Measurements from ENCODE around the gene VAT1L.

Gene VAT1L

DNA sequence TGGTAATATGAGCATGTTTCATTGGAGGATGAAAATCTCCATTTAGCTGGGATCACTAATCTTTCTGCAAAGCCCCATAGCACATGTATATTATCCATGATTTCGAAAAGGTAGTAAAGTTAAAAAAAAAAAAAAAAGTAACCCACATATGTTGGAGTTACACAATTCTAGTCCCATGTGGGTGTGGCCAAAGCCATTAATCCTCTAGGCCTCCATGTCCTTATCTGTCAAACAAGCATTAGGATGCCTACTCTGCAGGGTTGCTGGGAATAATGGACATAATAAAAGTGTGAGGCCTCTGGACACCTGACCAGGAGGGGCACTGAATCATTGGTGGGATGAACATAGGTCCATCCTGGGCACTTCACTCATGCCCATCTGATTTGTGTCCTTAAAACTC is 29.2 kb upstream of the VAT1L start:
- Histone ChIP-seq H3K36me3 (no peaks in the 10 kb centered on the region), H3K9ac (no peak overlapping the region), H3K27ac (no peak overlapping the region), H3K9me3 (no peaks in the 10 kb centered on the region), H3K4me2 (no peak overlapping the region), H3K4me3 (no peak overlapping the region), H3K4me1 (no peaks in the 10 kb centered on the region), H4K20me1 (no peaks in the 10 kb centered on the region), H3K27me3 (no peaks in the 10 kb centered on the region)
- no peak for TF ChIP-seq Cebpa-rat (IDR thresholded peaks at IDR 0.05)

DNA sequence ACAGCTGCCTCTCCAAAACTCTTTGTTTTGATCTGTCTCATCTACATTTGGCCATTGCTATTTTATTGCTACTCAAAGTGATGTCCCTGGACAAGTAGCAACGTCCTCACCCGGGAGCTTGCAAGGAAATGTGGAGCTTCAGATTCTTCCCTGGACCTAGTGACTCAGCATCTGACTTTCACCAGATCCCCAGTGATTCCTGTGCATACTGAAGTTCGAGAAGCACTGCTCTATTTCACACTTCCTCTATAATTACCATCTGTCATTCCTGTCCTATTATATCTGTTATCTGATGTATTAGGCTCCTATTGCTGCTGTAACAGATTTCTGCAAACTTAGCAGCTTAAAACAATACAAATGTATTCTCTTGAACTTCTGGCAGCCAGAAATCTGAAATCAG is 28.5 kb upstream of the VAT1L start:
- H3K27me3 ChIP-seq = no peaks in the 10 kb centered on the region
- no peaks in the 10 kb centered on the region for H3K9me3 ChIP-seq
- no peaks in the 10 kb centered on the region for H4K20me1 ChIP-seq
- TF ChIP-seq Cebpa-rat (IDR thresholded peaks at IDR 0.05) = no peak
- H3K4me2 ChIP-seq = no peak overlapping the region
- no peaks in the 10 kb centered on the region for H3K4me1 ChIP-seq
- H3K4me3 ChIP-seq = no peak overlapping the region
- no peaks in the 10 kb centered on the region for H3K36me3 ChIP-seq
- H3K9ac ChIP-seq = no peak overlapping the region
- no peak overlapping the region for H3K27ac ChIP-seq

DNA sequence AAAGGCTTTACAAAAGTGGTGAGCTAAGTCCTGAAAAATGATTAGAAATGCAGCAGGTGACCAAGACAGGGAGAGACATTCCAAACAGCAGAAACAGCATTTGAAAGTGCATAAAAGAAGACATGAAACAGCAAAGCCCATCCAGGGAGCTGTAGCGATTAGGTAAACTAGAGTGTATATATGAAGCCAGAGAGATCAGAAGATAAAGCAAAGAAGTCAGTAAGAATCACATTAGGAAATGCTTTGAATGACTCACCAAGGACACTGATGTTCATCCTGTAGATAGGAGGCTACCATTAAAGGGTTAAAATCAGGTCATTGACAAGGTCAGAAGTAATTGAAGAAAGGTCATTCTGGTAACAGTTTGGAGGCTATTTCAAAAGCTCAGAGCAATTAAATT is 27.6 kb upstream of the VAT1L start:
- Histone ChIP-seq H3K36me3 (no peaks in the 10 kb centered on the region), H3K9ac (no peak overlapping the region), H3K4me3 (no peak overlapping the region), H3K27ac (no peak overlapping the region), H3K27me3 (no peaks in the 10 kb centered on the region), H3K4me1 (no peaks in the 10 kb centered on the region), H3K9me3 (no peaks in the 10 kb centered on the region), H3K4me2 (no peak overlapping the region), H4K20me1 (no peaks in the 10 kb centered on the region)
- no peak for TF ChIP-seq Cebpa-rat (IDR thresholded peaks at IDR 0.05)

GRCh38 chr16:77761204-77761603 is 27.2 kb upstream of the VAT1L start:
- H3K9me3 ChIP-seq = no peaks in the 10 kb centered on the region
- no peak overlapping the region for H3K9ac ChIP-seq
- H3K4me2 ChIP-seq = no peak overlapping the region
- no peak overlapping the region for H3K4me3 ChIP-seq
- H4K20me1 ChIP-seq = no peaks in the 10 kb centered on the region
- no peaks in the 10 kb centered on the region for H3K36me3 ChIP-seq
- no peaks in the 10 kb centered on the region for H3K27me3 ChIP-seq
- H3K4me1 ChIP-seq = no peaks in the 10 kb centered on the region
- no peak overlapping the region for H3K27ac ChIP-seq
- no peak for TF ChIP-seq Cebpa-rat (IDR thresholded peaks at IDR 0.05)

DNA sequence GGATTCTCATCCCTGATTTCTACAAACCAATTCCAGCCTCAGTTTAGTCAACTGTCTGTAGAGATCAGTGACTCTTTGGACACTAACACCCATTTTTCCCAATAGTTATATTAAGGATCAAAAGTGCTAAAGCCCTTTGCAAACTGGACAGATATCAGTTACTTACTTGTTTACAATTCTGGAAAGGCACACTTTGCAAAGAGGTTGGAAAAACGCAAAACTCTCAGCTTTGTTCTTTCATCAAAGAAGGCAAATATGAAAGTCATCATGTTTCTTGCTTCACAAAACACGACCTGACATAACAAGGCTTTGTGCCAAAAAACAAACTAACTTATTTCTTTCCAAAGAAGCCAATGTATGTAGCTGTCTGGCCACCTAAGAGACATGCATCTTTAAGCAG is 26.1 kb upstream of the VAT1L start:
- Histone ChIP-seq H3K27me3 (no peaks in the 10 kb centered on the region), H3K36me3 (no peaks in the 10 kb centered on the region), H3K4me1 (no peaks in the 10 kb centered on the region), H3K9ac (no peak overlapping the region), H3K4me3 (no peak overlapping the region), H3K27ac (no peak overlapping the region), H4K20me1 (no peaks in the 10 kb centered on the region), H3K9me3 (no peaks in the 10 kb centered on the region), H3K4me2 (no peak overlapping the region)
- no peak for TF ChIP-seq Cebpa-rat (IDR thresholded peaks at IDR 0.05)

GRCh38 chr16:77763994-77764393 is 24.4 kb upstream of the VAT1L start:
- Histone ChIP-seq H3K27ac (no peak overlapping the region), H3K9ac (no peak overlapping the region), H3K4me2 (no peak overlapping the region), H3K9me3 (no peaks in the 10 kb centered on the region), H3K27me3 (no peaks in the 10 kb centered on the region), H4K20me1 (no peaks in the 10 kb centered on the region), H3K36me3 (no peaks in the 10 kb centered on the region), H3K4me3 (no peak overlapping the region), H3K4me1 (no peaks in the 10 kb centered on the region)
- TF ChIP-seq Cebpa-rat (IDR thresholded peaks at IDR 0.05) = no peak

DNA sequence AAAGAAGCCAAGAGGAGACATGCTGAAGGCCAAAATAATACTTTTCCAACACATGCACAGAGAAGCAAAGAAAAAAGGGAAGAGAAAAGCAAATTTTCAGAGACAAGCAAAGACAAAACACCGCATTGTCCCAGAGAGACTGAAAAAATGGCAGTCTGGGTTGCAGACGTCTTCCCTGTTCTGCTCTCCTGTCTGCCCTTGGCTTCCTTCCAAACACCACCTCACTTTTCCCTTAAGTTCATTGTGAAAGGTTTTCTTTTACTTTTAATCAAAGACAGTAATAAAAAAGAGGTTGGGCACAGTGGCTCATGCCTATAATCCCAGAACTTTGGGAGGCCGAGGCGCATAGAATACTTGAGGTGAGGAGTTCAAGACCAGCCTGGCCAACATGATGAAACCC is 21.2 kb upstream of the VAT1L start:
- H3K4me1 ChIP-seq = no peaks in the 10 kb centered on the region
- H3K9ac ChIP-seq = no peak overlapping the region
- no peaks in the 10 kb centered on the region for H3K27me3 ChIP-seq
- H3K9me3 ChIP-seq = no peaks in the 10 kb centered on the region
- TF ChIP-seq Cebpa-rat (IDR thresholded peaks at IDR 0.05) = no peak
- H4K20me1 ChIP-seq = no peaks in the 10 kb centered on the region
- no peak overlapping the region for H3K27ac ChIP-seq
- H3K4me3 ChIP-seq = no peak overlapping the region
- no peaks in the 10 kb centered on the region for H3K36me3 ChIP-seq
- H3K4me2 ChIP-seq = no peak overlapping the region

DNA sequence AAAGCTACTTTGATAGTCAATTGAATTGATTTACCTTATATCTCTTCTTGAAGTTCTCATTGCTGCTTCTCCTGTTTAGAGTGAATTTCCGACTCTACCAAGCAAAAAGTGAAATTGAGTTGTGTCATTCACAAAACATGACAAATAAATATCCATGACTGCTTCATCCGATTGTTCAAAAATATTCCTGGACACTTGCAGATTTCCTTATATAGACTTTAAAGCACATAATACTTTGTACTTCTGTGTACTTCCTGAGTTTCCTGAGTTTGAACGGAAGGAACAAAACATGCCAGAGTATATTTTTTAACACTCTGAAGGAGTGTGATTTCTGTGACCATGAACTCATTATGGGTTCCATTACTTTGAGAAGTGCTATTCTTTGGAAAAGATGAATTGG is 20.5 kb upstream of the VAT1L start:
- Histone ChIP-seq H3K27ac (no peak overlapping the region), H3K27me3 (no peaks in the 10 kb centered on the region), H3K9ac (no peak overlapping the region), H3K9me3 (no peaks in the 10 kb centered on the region), H4K20me1 (no peaks in the 10 kb centered on the region), H3K4me3 (no peak overlapping the region), H3K4me2 (no peak overlapping the region), H3K4me1 (no peaks in the 10 kb centered on the region), H3K36me3 (no peaks in the 10 kb centered on the region)
- no peak for TF ChIP-seq Cebpa-rat (IDR thresholded peaks at IDR 0.05)

DNA sequence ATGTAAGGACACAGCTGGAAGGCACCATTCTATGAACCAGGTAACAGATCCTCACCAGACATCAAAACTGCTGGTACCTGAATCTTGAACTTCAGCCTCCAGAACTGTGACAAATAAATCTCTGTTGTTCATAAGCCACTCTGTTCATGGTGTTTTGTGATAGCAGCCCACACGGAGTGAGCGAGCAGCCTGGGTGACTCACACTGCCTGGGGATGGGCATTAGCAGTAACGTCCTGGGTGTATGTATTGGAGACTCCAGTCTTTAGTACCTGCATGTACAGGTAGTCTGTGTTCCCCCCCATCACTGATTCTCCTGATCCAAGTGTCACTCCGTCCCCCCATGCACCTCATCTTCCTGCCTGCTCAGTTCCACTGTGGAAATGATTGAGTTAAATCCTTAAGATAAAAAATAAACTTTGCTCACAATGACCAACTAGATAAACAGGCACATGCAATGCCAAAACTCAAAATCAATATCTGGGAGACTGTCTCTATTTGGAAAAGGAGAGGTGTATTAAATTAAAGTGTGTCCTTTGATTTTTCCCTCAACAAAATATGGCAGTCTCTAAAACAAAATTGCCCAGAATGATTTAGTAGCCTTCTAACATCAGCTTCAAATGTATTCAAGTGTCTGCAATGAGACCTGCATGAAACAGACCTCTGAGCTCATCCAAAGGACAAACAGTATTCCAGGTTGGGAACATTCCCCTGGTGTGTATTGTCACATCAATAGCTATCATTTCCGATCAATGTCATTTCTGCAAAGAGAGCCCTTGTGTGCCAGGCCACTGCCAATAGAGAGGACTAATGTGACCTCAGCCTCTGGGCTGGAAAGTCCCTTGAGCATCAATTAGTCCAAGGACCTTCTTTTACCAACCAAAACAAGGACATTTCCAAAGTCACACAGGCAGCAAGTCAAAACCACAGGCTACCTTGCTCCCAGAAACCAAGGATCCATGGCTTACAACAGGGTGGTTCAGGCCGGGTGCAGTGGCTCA is 12.2 kb upstream of the VAT1L start:
- H3K27me3 ChIP-seq = no peaks in the 10 kb centered on the region
- no peak overlapping the region for H3K9ac ChIP-seq
- no peaks in the 10 kb centered on the region for H3K9me3 ChIP-seq
- H3K4me1 ChIP-seq = no peaks in the 10 kb centered on the region
- H3K4me2 ChIP-seq = no peak overlapping the region
- H3K27ac ChIP-seq = no peak overlapping the region
- no peak overlapping the region for H3K4me3 ChIP-seq
- H3K36me3 ChIP-seq = no peaks in the 10 kb centered on the region
- H4K20me1 ChIP-seq = no peaks in the 10 kb centered on the region
- TF ChIP-seq Cebpa-rat (IDR thresholded peaks at IDR 0.05) = no peak

DNA sequence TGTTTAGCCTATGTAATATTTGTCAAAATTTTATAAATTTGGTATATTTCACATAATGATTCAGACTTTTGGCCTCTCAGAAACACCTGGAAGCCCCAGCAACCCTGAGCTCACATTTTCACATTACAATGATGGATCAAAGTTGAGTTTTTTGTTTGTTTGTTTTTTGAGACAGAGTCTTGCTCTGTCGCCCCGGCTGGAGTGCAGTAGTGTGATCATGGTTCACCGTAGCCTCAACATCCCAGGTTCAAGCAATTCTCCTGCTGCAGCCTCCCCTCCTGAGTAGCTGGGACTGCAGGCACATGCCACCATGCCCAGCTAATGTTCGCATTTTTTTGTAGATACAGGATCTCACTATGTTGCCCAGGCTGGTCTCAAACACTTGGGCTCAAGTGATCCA is 10.6 kb upstream of the VAT1L start:
- Histone ChIP-seq H3K4me3 (no peak overlapping the region), H3K9ac (no peak overlapping the region), H3K4me2 (no peak overlapping the region), H3K4me1 (no peaks in the 10 kb centered on the region), H3K36me3 (no peaks in the 10 kb centered on the region), H3K27me3 (no peaks in the 10 kb centered on the region), H3K27ac (no peak overlapping the region), H3K9me3 (no peaks in the 10 kb centered on the region), H4K20me1 (no peaks in the 10 kb centered on the region)
- no peak for TF ChIP-seq Cebpa-rat (IDR thresholded peaks at IDR 0.05)

All from BLaER1 (cell line).